ENCODE results near the gene SDSL.

Gene SDSL, protein sequence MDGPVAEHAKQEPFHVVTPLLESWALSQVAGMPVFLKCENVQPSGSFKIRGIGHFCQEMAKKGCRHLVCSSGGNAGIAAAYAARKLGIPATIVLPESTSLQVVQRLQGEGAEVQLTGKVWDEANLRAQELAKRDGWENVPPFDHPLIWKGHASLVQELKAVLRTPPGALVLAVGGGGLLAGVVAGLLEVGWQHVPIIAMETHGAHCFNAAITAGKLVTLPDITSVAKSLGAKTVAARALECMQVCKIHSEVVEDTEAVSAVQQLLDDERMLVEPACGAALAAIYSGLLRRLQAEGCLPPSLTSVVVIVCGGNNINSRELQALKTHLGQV

DNA sequence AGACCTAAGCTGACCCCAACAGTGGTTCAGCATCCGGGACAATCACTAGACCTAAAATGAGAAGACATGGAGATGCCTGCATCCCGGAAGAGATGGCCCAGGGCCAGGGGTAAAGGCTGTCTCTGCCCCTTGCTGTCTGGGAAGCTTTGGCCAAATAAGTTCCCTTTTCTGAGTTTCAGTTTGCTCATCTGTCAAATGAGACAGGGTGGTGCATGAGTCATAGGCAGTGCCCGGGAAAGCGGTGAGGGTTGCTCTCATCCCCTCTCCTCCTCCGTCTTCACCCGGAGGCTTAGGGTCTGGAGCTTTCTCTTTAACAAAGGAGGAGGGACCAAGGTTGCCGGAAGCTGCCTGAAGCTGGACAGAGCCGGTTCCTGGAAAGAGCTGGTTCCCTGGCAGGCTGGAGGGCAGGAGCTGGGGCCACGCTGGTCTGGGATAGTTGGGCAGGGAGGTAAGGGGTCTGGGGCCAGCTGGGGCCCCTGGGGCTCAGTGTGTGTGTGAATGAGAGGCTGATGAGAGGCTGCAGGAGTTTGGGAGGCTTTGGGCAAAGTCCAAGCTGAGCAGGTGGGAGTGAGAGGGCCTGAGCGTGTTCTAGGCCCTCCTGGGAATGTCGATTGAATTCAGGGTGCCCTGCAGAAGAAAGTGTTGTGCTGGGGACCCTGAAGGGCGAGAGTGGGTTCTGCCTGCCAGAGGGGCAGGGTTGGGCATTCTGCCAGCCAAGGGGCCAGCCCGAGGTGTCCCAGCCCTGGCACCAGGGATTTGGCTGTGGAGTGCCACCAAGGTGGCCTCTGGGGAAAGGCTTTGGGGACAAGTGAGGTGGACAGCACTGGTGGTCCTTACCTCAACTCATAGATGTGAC, at the start of gene SDSL:
TSS of gene SDSL (plus strand) at position 351 of the 856 bp plus-strand sequence. CDS start 5,603 bp downstream, outside the sequence.
- no peak for DNase-seq

DNA sequence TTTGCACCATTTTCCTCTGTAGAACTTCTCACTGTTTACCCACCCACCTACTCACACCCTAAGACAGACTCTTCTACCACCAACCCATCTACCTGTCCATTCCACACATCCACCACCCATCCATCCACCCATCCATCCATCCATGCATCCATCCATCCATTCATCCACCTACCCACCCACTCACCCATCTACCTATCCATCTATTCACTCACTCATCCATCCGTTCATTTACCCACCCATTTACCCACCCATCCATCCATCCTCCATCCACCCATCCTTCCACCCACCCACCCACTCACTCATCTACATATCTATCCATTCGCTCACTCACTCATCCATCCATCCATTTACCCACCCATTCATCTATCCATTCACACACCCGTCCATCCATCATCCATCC, 48.7 kb upstream of the SDSL start:
- no peak for DNase-seq

DNA sequence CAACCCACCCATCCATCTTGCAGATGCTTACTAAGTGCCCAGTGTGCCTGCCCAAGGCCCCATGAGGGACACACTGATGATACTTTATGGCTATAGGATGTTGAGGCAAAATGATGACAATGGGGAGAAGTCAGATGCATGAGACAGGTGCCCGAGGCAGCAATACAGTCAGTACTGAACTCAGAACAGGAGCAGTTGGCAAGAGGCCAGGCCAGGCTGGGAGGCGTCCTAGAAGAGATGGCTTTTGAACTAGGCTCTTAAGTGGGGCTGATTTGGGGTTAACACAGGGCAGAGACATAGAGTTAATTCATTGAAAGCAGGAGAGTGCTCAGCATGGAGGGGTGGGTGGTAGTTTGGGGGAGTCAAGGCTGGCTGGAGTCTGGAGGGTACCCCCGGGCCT, 48.2 kb upstream of the SDSL start:
- DNase-seq, result no peak

DNA sequence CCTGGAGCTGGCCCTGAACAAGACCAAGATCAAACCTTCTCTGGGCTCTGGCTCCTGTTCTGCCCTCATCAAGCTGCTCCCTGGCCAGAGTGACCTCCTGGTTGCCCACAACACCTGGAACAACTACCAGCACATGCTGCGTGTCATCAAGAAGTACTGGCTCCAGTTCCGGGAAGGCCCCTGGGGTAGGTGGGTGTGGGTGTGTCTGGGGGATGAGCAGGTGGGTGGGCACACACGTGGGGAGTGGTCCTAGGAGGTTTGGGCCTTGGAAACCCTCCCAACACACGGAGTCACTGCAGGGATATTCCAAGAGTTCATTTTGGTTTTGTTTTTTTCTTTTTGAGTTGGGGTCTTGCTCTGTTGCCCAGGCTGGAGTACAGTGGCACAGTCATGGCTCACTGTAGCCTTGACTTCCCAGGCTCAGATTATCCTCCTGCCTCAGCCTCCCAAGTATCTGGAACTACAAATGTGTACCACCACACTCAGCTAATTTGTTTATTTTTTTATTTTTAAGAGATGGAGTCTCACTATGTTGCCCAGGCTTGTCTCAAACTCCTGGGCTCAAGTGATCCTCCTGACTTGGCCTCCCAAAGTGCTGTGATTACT, 47.3 kb upstream of the SDSL start:
- no peak for DNase-seq

GRCh38 chr12:113378291-113378690, 43.9 kb upstream of the SDSL start:
- DNase-seq, result no peak

GRCh38 chr12:113381220-113381619, 41.0 kb upstream of the SDSL start:
- no peak for DNase-seq

- no peak for DNase-seq
These were observed 40.0 kb upstream of the SDSL start for GRCh38 chr12:113382206-113382605.

GRCh38 chr12:113384778-113385177, 37.4 kb upstream of the SDSL start:
- no peak for DNase-seq

DNA sequence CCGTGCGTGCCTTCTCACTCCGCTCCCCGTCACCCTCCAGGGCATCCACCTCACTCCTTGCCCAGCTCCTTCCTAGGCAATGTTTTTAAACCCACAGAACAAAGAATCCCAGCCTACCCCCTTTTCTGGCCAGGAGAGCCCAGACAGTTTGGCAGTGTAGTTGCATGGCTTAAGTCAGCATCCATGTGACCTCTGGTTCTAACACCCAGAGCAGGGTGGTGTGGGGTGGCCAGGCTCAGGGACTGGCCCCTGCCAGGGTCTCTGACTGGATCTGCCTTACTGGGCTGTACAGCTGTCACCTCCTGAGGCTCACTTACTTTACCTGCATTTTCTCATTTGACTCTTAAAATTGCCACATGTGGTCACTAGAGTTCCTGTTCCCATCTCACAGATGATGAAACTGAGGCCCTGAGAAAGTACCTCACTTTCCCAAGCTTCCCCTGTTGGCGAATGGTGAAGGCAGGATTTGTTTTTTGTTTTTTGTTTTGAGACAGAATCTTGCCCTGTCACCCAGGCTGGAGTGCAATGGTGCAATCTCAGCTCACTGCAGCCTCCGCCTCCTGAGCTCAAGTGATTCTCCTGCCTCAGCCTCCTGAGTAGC, 36.8 kb upstream of the SDSL start:
- DNase-seq, result no peak

- DNase-seq, result no peak
These were observed 35.2 kb upstream of the SDSL start for GRCh38 chr12:113386866-113387566.

GRCh38 chr12:113387631-113388030, 34.5 kb upstream of the SDSL start:
- DNase-seq, result no peak

- DNase-seq, result no peak
These were observed 33.8 kb upstream of the SDSL start for GRCh38 chr12:113388351-113388750.

GRCh38 chr12:113390064-113391043, 31.8 kb upstream of the SDSL start:
- DNase-seq, result no peak

- DNase-seq, result no peak
These were observed 31.0 kb upstream of the SDSL start for GRCh38 chr12:113391145-113391544.

- DNase-seq, result no peak
These were observed 30.4 kb upstream of the SDSL start for GRCh38 chr12:113391650-113392337.

- no peak for DNase-seq
These were observed 29.7 kb upstream of the SDSL start for GRCh38 chr12:113392520-113392919.

DNA sequence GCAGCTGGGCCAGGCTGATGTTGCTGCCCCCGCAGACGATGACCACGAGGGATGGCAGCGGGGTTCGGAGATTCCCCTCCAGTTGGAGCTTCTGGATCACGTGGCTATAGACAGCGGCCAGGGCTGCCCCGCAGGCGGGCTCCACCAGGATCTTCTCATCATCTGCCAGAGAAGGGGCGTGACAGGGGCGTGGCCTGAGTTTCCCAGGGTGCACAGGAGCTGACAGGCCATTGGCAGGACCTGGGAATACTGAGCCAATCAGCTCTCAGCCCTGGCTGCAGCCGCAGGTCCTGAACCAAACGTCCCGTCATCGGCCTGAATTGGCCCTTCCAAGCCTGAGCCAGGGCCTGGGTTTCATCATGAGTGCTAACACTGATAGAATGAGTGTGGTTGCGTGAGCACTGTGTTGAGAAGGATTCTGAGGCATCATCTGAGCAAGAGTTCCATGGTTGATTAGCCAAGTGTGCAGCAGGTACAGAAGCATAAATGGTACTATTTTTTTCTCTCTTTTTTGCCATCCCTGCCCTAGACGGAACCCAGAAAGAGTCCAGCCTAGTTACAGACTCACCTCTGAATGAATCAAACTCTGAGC, 29.1 kb upstream of the SDSL start:
- DNase-seq, result no peak

GRCh38 chr12:113393749-113394148, 28.4 kb upstream of the SDSL start:
- DNase-seq, result no peak

DNA sequence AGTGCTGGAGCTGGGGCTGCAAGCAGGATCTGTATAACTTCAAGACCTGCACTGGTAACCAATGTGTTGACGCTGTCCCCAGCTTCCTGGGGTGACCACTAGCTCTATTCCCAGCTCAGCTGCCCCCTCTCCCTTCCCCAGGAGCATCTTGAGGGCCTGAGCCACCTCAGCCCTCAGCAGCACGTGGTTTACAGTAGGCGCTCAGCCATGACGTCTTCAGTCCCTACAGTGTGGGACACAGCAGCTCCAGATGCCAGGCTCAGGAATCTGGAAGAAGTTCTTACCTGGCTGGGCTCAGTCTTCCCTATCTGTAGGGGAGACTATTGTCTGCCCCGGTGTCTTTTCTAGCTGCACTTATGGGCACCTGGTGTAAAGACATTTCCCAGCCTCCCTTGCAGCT, 27.1 kb upstream of the SDSL start:
- DNase-seq, result no peak

GRCh38 chr12:113396200-113396599, 26.0 kb upstream of the SDSL start:
- no peak for DNase-seq

All from NCI-H2171 treated with DMSO at 0.1 percent for 48 hours (cell line).